Endometrial microvascular endothelial cells (primary cell): ENCODE measurements around the gene WIZ. TPM values are rescaled to one million over a fixed set of nuclear protein-coding genes. Genes with fewer than 3 reads are reported as not detected.

Source experiments
- in situ Hi-C: cut with HindIII; loops from 2 replicates; pipeline ENCODE4 v1.10.0; 2017; ENCODE audit warnings: low sequenced_read_pairs, low pct_unique_long_range_greater_than_20kb; ENCODE audit errors: inconsistent ontology term
- total RNA-seq: library from RNA; depleted of rRNA; stranded (reverse); fragments of >200 nt; gene quantifications from one replicate; pipeline ENCODE4 v1.2.3, GENCODE V29; 2015; ENCODE audit errors: inconsistent ontology term

The WIZ gene
- total RNA-seq, 1 donor from 2014 or later: 46.6 TPM

- in situ Hi-C loops: no loop called here
These were observed 18.0 kb upstream of the WIZ start for GRCh38 chr19:15467734-15468214.

DNA sequence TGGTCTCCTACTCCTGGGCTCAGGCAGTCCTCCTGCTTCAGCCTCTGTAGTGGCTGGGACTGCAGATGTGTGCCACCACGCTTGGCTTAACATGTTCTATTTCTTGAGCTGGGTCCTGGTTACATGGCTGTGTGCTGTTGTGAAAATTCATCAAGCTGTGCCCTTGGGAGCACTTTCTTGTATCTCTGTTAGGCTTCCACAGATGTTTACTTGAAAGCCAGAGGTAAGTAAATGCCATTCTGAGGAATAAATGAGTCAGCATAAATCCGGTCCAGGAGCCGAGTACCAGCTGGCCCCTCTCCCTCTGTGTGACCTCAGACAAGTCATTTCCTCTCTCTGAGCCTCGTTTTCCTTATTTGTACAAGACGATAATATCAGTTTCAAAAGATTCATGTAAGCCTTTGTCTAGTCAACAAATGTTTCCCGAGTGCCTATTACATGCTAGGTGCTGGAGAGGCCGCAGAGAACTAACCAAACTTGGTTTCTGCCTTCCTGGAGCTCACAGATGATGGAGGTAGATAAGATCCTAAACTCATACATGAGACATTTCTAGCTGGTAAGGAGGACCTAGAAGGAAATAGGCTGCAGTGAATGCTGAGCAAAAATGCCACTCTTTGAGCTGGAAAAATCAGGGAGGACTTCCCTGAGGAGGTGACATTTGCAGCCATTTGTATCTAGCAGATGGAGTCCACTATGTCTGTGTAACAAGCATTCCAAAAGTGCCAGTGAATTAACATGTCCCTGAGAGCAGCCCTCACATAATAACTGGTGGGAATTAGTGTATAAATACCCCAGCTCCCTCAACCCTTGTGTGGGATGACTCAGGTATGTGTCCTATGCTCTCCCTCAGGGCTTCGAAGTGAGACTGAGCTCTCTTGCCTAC, 17.3 kb upstream of the WIZ start:
- in situ Hi-C loops: no loop called here

DNA sequence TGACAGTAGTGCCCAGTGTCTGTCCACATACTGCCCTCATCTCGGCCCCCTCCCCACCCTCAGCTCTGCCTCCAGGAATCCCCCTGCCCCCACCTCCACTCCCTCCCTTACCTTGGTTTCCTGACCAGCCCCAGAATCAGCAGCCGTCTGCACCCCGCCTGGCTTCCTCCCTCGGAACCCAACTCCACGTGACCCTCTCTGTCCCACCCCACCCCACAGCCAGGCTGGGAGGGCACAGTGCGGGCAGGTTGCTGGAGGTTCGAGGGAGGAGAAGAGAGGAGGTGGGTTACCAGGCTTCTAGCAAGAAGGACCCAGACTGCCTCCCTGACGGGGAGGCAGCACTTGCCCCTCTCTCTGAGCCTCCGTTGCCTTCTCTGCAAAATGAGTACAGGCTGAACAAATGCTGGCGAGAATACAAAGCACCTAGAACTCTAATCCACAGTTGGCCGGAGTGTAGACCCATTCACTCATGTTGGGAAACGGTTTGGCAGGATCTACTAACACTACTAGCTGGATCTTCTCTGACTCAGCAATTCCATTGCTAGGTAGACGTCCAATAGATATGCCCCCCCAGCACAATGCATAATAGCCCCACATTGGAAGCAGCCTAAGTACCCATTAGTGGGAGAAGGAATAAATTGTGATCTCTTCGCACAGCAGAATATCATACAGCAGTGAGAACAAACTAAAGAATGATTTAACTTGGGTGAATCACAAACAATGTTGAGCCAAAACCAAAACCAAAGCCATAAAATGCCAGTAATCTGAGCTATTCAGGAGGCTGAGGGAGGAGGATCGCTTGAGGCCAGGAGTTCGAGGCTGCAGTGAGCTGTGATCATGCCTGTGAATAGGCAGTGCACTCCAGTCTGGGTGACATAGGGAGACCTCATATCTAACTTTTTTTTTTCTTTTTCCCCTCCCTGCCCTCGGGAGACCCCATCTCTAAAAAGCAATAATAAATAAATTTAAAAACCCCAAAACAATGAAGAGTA, 14.9 kb upstream of the WIZ start, which contains the start of gene RASAL3:
RASAL3 (minus strand) TSS at position 151 of the 992 bp plus-strand sequence. CDS start 186 bp downstream, outside the sequence.
- in situ Hi-C loops: no loop called here

GRCh38 chr19:15463861-15464371, 14.2 kb upstream of the WIZ start:
- in situ Hi-C loops: no loop called here

DNA sequence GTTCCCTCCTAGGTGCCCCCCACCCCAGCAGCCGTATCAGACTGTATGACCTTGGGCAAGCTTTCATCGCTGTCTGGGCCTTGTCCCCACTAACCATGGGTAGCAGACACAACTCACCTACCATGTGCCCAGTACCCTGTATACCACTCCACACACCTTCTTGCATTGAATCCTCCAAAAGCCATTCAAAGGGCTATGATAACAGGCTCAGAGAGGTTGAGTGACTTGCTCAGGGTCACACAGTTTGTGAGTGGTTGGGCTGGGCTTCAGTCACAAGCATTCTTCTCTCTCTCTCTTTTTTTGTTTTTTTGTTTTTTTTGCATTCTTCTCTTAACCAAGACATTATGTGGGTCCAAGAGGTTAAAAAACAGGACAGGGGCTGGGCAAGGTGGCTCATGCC, 11.9 kb upstream of the WIZ start:
- in situ Hi-C loops: no loop called here

GRCh38 chr19:15457701-15458484, 8.1 kb upstream of the WIZ start:
- in situ Hi-C loops: no loop called here

DNA sequence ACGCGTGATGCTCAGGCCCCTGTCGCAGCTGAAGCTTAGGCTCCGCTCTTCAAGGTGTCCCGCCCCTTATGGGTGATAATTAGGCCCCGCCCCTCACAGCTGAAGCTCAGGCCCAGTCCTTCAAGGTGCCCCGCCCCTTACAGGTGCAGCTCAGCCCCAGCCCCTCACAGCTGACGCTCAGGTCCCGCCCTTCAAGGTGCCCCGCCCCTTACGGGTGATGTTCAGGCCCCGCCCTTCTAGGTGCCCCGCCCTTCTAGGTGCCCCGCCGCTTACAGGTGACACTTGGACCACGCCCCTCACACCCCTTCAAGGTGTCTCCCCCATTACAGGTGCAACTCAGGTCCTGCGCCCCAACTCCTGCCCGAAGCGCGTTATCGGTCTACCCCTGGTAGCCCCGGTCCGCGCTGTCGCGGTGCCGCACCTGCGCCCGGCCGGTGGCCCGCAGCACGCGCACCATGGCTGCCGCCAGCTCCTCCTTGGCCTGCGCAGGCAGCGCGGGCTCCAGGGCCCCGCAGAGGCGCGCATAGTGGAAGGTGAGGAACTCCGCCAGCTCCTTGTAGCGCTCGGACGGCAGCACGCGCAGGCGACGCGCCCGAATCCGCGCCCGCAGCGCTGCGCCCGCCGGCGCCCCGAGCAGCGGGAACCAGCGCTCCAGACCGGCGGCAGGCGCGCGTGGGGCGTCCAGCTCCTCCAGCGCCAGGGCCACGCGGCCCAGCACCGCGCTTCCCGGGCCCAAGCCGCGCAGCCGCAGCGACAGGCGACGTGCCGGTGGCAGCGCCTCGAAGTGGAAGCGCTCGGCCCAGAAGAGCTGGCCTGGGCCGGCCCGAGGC, 7.3 kb upstream of the WIZ start:
- in situ Hi-C loops: no loop called here

DNA sequence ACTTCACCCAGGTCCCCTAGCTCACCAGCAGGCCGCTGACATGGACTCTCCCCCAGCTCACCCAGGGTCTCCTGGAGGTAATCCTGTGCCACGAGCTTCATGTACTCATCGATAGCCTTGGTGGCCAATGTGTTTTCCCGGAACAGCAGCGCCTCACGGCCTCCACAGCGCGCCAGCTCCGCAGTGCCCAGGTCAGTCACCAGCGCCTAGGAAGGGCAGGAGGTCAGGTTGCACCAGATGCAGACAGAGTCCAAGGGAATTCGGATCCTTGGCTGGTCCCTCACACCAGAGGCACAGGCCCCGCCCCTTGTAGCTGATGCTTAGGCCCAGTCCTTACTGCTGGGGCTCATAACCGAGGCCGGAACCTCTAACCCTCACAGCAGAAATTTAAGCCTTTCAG, 6.7 kb upstream of the WIZ start:
- in situ Hi-C loops: no loop called here

- in situ Hi-C loops: no loop called here
These were observed 6.2 kb upstream of the WIZ start for GRCh38 chr19:15455996-15456395.

- in situ Hi-C loops: no loop called here
These were observed 4.4 kb upstream of the WIZ start for GRCh38 chr19:15453906-15454860.

GRCh38 chr19:15453091-15453578, 3.4 kb upstream of the WIZ start:
- in situ Hi-C loops: no loop called here

DNA sequence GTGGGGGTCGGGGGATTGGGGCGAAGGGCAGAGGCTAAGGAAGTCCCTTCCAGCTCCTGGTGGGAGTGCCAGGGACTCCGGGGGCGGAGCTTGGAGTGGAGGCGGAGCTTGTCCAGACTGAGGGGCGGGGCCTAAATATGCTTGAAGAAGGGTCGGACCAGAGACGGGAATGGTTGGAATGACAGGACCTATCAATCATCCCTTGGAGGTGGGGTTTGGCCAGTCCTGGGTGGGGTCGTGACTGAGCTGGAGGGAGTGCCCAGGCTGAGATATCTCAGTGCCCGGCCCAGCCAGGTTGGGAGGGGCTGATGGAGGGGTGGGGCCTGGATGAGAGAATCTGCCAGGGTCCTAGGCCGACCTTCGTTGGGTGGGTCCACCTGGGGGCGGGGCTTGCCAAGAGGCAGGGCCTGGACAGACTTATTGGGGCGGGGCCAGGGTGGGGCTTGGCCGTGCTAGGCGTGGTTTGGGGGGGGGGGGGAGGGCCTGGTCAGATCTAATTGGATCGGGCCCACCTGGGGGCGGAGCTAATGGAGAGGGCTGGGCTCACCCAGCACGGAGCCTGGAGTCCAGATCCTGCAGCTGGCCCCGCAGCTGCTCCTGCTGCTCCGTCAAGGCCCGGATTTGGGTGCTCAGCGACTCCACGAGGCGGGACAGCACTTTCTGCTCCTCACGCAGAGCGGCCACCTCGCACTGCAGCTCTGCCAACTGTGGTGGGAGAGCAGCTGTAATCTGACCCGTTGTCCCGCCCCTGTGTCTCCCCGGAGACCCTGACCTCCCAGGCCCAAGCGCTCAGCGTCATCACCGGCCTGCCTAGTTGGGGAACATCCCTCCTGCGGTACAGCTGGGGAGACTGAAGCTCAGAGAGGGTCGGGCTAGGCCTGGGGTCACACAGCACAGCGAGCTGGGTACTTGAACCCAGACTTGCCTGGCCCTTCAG, 2.6 kb upstream of the WIZ start:
- in situ Hi-C loops: no loop called here

- in situ Hi-C loops: no loop called here
These were observed 753 bp upstream of the WIZ start for GRCh38 chr19:15450528-15450890.

GRCh38 chr19:15448778-15449619, 757 bp downstream of the WIZ start:
- in situ Hi-C loops: no loop called here
